K562 (cell line): Measurements from ENCODE around the gene MKS1. TPM values are rescaled to one million over a fixed set of nuclear protein-coding genes. Genes with fewer than 3 reads are reported as not detected.

ENCODE experiments used
- CHCHD3 ChIP-seq: fragments of 250-450 bp; sonication (Bioruptor Pico); IDR thresholded peaks from 2 replicates; pipeline ENCODE4 v2.1.2; 2022; ENCODE audit warnings: mild to moderate bottlenecking
- CREB3 ChIP-seq: fragments of 450-650 bp; conservative IDR thresholded peaks from 2 replicates; pipeline ENCODE4 v1.6.1; 2016; ENCODE audit warnings: missing genetic modification characterization, low read depth, mild to moderate bottlenecking, missing compliant biosample characterization, moderate library complexity
- DPF2 ChIP-seq: fragments of 450-650 bp; IDR thresholded peaks from 2 replicates; pipeline ENCODE4 v1.6.1; 2016
- ETS1 ChIP-seq: conservative IDR thresholded peaks from 2 replicates; pipeline ENCODE4 v1.6.1; 2011; ENCODE audit warnings: low read depth, mild to moderate bottlenecking, low read length; ENCODE audit not compliant: control insufficient read depth
- FOS ChIP-seq: IDR thresholded peaks from 3 replicates; pipeline ENCODE4 v1.6.1; 2011; ENCODE audit not compliant: insufficient read length; ENCODE audit errors: extremely low read depth
- IRF1 ChIP-seq: sonication (generic); formaldehyde crosslinking; IDR thresholded peaks from 2 replicates; pipeline ENCODE4 v1.8.0; 2022; ENCODE audit warnings: missing genetic modification reagents, mild to moderate bottlenecking, borderline replicate concordance
- KAT2B ChIP-seq: IDR thresholded peaks from one replicate; pipeline ENCODE4 v1.6.1; 2012; ENCODE audit warnings: low read depth, mild to moderate bottlenecking, control low read depth, inconsistent platforms, low read length, moderate library complexity
- PKNOX1 ChIP-seq: fragments of 450-650 bp; IDR thresholded peaks from 2 replicates; pipeline ENCODE4 v1.6.1; 2016
- PRPF4 ChIP-seq: fragments of 200-400 bp; formaldehyde crosslinking; IDR thresholded peaks from one replicate; pipeline ENCODE4 v1.6.1; 2017; ENCODE audit warnings: low read length, low read depth, mild to moderate bottlenecking; ENCODE audit not compliant: insufficient read depth, poor library complexity, severe bottlenecking
- SFPQ ChIP-seq: fragments of 200-400 bp; formaldehyde crosslinking; IDR thresholded peaks from 2 replicates; pipeline ENCODE4 v1.6.1; 2017; ENCODE audit warnings: mild to moderate bottlenecking, low read depth, low read length, moderate library complexity
- SIX5 ChIP-seq, 2 experiments: IDR thresholded peaks; 2 replicates each; pipeline ENCODE4 v1.6.1; 2011; ENCODE audit warnings: low read length in 2 of 2, borderline replicate concordance in 1 of 2, low read depth in 1 of 2, mild to moderate bottlenecking in 1 of 2, moderate library complexity in 1 of 2; ENCODE audit not compliant: insufficient read depth in 1 of 2
- ZBTB33 ChIP-seq: sonication (generic); formaldehyde crosslinking; IDR thresholded peaks from 2 replicates; pipeline ENCODE4 v1.8.1; 2023; ENCODE audit warnings: mild to moderate bottlenecking, missing genetic modification reagents
- ZBTB43 ChIP-seq: sonication (generic); formaldehyde crosslinking; IDR thresholded peaks from 2 replicates; pipeline ENCODE4 v1.8.0; 2023; ENCODE audit warnings: mild to moderate bottlenecking, missing genetic modification reagents
- ZFX ChIP-seq: sonication (generic); formaldehyde crosslinking; IDR thresholded peaks from 2 replicates; pipeline ENCODE4 v1.8.0; 2022; ENCODE audit warnings: mild to moderate bottlenecking, missing genetic modification reagents, moderate library complexity
- ZNF134 ChIP-seq: fragments of 250-450 bp; sonication (Bioruptor Pico); conservative IDR thresholded peaks from 2 replicates; pipeline ENCODE4 v1.4.0; 2020
- ZNF217 ChIP-seq: sonication (generic); formaldehyde crosslinking; IDR thresholded peaks from 2 replicates; pipeline ENCODE4 v1.8.0; 2022; ENCODE audit warnings: mild to moderate bottlenecking, missing genetic modification reagents
- ZSCAN32 ChIP-seq: fragments of 450-650 bp; formaldehyde crosslinking; IDR thresholded peaks from 2 replicates; pipeline ENCODE4 v1.4.0; 2020; ENCODE audit warnings: mild to moderate bottlenecking, moderate library complexity
- polyA plus RNA-seq, 8 experiments: library from polyadenylated mRNA; depleted of rRNA in 4 of 8; stranded (reverse) in 5 of 8; unstranded in 3 of 8; fragments of >200 nt; fragmentation: Nextera tagmentation in 2 of 8; fragmentation: Illumina TruSeq in 1 of 8; extraction: Ambion mirVana in 2 of 8; extraction: Trizol in 1 of 8; gene quantifications; 2 replicates each; pipeline versions ENCODE4 v1.2.1 to v1.2.3, GENCODE V29; 2011 to 2014; ENCODE audit warnings: inconsistent platforms in 1 of 8, missing spikeins in 1 of 8
- total RNA-seq, 7 experiments: library from RNA; depleted of rRNA in 6 of 7; stranded (reverse); fragments of >200 nt in 6 of 7; fragmentation: Illumina TruSeq in 2 of 7; extraction: Trizol in 2 of 7; gene quantifications; 2 replicates each; pipeline versions ENCODE4 v1.2.1 to v1.2.3, GENCODE V29; 2011 to 2021; ENCODE audit warnings: low replicate concordance in 1 of 7

MKS1 gene
- total and polyA plus RNA-seq, 9 of the 15 experiments (the other 6 are each of a cell fraction or from before 2014, with no cell fraction given) = 16.3 to 31.0 (median 25.9) TPM

- no peak for TF ChIP-seq ZFX
- TF ChIP-seq CREB3 (tag) = no peak
- TF ChIP-seq ZNF217 (CRISPR knock-in tag) = no peak
- TF ChIP-seq ZBTB33 (CRISPR knock-in tag) = no peak
- no peak for TF ChIP-seq CHCHD3 (CRISPR knock-in tag)
- peak; percentile 90 for TF ChIP-seq PKNOX1
- no peak for TF ChIP-seq ZBTB43
- no peak for TF ChIP-seq SIX5 (IDR thresholded peaks at IDR 0.05; ENCODE audit: borderline replicate concordance in 1 of 2, insufficient read depth in 1 of 2, low read depth in 1 of 2, low read length in 2 of 2)
- TF ChIP-seq KAT2B = no peak
- no peak for TF ChIP-seq IRF1 (CRISPR knock-in tag)
- no peak for TF ChIP-seq ZSCAN32 (CRISPR knock-in tag)
- no peak for TF ChIP-seq FOS
- no peak for TF ChIP-seq SFPQ
- TF ChIP-seq DPF2 = peak; percentile 75
- TF ChIP-seq PRPF4 = no peak
- no peak for TF ChIP-seq ETS1
- no peak for TF ChIP-seq ZNF134 (CRISPR knock-in tag)
These were observed 5.3 kb upstream of the MKS1 start (continued) for GRCh38 chr17:58224315-58224714.
